BLaER1 treated with 17β-estradiol and CSF1 and Interleukin-3, amounts not matched to agents 10 nM and 100 nM (cell line): Measurements from ENCODE around the gene SMIM36.

ENCODE experiments used
- H3K27ac ChIP-seq, 11 experiments: shearing (Covaris generic); formaldehyde crosslinking; 2 replicates each; pipeline ENCODE4 v1.8.1; 2022
- H3K27me3 ChIP-seq, 11 experiments: shearing (Covaris generic); formaldehyde crosslinking; 2 replicates each; pipeline ENCODE4 v1.8.1; 2022
- H3K36me3 ChIP-seq, 11 experiments: shearing (Covaris generic); formaldehyde crosslinking; 2 replicates each; pipeline ENCODE4 v1.8.1; 2022
- H3K4me1 ChIP-seq, 10 experiments: shearing (Covaris generic); formaldehyde crosslinking; 2 replicates each; pipeline ENCODE4 v1.8.1; 2022
- H3K4me2 ChIP-seq, 11 experiments: shearing (Covaris generic); formaldehyde crosslinking; 2 replicates each; pipeline ENCODE4 v1.8.1; 2022
- H3K4me3 ChIP-seq, 10 experiments: shearing (Covaris generic); formaldehyde crosslinking; 2 replicates each; pipeline ENCODE4 v1.8.1; 2022
- H3K9ac ChIP-seq, 11 experiments: shearing (Covaris generic); formaldehyde crosslinking; 2 replicates each; pipeline ENCODE4 v1.8.1; 2022
- H3K9me3 ChIP-seq, 11 experiments: shearing (Covaris generic); formaldehyde crosslinking; replicated peaks in 1 of 11; 2 replicates each; pipeline ENCODE4 v1.8.1; 2022
- H4K20me1 ChIP-seq, 11 experiments: shearing (Covaris generic); formaldehyde crosslinking; 2 replicates each; pipeline ENCODE4 v1.8.1; 2022
- Cebpa-rat ChIP-seq, 11 experiments: shearing (Covaris generic); IDR thresholded peaks; 2 replicates each; pipeline ENCODE4 v1.8.1; 2022

SMIM36 gene

GRCh38 chr17:55463600-55463999 lies 47.7 kb downstream of the SMIM36 start:
- no peaks in the 10 kb centered on the region for H3K27me3 ChIP-seq
- H3K9ac ChIP-seq, result no peak overlapping the region
- H3K36me3 ChIP-seq, result no peaks in the 10 kb centered on the region
- H3K4me3 ChIP-seq, result no peak overlapping the region
- no peaks in the 10 kb centered on the region for H4K20me1 ChIP-seq
- H3K4me1 ChIP-seq, result peaks cover 37 to 64% (median 48%) of the 10 kb centered on the region in 10 experiments
- H3K9me3 ChIP-seq, result peaks cover 0 to 14% (median 9%) of the 10 kb centered on the region in 11 experiments; a peak in 17 of 22 replicates
- no peak for TF ChIP-seq Cebpa-rat (IDR thresholded peaks at IDR 0.05)
- H3K27ac ChIP-seq, result no peak overlapping the region
- peak overlapping the region; percentile 1 to 55 (median 32); a peak in 15 of 22 replicates for H3K4me2 ChIP-seq

DNA sequence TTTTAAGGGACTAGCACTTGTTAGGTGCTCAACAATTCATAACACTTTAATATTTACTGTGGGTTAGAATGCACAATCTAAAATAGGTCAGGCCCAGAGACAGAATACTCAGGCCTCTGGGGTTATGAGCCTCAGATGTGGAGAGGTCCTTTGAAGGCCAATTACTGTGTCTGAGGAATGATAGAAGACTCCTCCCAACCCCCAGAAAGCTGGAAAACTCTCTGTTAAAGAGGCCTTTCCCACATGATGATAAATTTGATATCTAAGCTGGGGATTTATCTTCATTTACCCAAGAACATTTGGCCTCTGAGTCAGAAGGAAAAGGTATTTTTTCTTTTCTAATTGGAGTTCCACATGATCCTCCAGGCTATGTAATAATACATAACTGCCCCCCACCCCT lies 48.5 kb downstream of the SMIM36 start:
- H3K4me1 ChIP-seq, result peaks cover 34 to 55% (median 48%) of the 10 kb centered on the region in 10 experiments
- no peaks in the 10 kb centered on the region for H4K20me1 ChIP-seq
- H3K4me2 ChIP-seq, result no peak overlapping the region; a peak in 1 of 22 replicates
- peaks cover 0 to 14% (median 11%) of the 10 kb centered on the region in 11 experiments; a peak in 15 of 22 replicates for H3K9me3 ChIP-seq
- no peak overlapping the region for H3K27ac ChIP-seq
- H3K36me3 ChIP-seq, result no peaks in the 10 kb centered on the region
- H3K9ac ChIP-seq, result no peak overlapping the region
- TF ChIP-seq Cebpa-rat (IDR thresholded peaks at IDR 0.05), result no peak
- H3K27me3 ChIP-seq, result no peaks in the 10 kb centered on the region
- no peak overlapping the region for H3K4me3 ChIP-seq

DNA sequence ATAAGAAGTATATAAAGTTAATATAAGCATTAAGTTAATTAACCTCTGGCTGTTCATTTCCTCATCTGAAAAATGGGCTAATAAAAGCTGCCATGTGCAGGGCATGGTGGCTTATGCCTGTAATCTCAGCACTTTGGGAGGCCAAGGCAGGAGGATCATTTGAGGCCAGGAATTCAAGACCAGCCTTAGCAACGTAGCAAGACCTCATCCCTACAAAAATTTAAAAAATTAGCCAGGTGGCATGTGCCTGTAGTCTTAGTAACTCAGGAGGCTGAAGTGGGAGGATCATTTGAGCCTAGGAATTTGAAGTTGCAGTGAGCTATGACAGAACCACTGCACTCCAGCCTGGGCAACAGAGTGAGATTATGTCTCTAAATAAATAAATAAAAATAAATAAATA lies 49.0 kb downstream of the SMIM36 start:
- H3K4me2 ChIP-seq, result no peak overlapping the region; a peak in 1 of 22 replicates
- H3K36me3 ChIP-seq, result no peaks in the 10 kb centered on the region
- peaks cover 0 to 16% (median 15%) of the 10 kb centered on the region in 11 experiments; a peak in 14 of 22 replicates for H3K9me3 ChIP-seq
- H3K9ac ChIP-seq, result no peak overlapping the region
- H3K27ac ChIP-seq, result no peak overlapping the region
- H4K20me1 ChIP-seq, result no peaks in the 10 kb centered on the region
- TF ChIP-seq Cebpa-rat (IDR thresholded peaks at IDR 0.05), result no peak
- H3K27me3 ChIP-seq, result no peaks in the 10 kb centered on the region
- H3K4me1 ChIP-seq, result peaks cover 29 to 50% (median 44%) of the 10 kb centered on the region in 10 experiments
- H3K4me3 ChIP-seq, result no peak overlapping the region

GRCh38 chr17:55458978-55459377 lies 52.3 kb downstream of the SMIM36 start:
- H3K4me3 ChIP-seq, result no peak overlapping the region

DNA sequence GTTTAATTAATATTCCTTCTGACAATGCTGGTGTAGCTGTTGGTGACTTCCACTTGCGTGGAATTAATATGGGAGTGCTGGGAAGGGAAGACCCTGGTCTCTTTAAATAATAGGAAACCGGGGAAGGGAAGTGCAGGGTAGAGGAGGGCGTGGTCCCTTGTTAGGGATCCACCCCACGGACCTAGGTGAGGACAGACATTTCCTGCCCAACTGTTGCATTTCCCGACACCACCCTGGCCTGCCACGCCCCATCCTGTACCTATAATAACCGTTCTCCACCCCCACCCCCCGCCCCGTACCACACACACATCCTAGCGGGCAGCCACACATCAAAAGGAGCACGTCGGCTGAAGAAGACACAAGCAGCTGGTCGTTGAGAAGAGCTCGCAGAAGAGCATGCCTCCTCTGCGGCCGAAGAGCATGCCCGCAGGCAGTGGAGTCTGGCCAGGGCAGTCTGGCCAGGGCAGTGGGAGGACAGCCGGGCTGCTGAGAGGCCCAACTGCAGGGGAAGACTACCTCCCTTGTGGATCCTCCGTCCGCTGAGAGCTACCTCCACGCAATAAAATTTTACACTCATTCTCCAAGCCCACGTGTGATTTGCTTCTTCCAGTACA lies 52.9 kb downstream of the SMIM36 start:
- Histone ChIP-seq H3K27ac (peak overlapping the region in 1 of 11 experiments; percentile 32; a peak in 1 of 22 replicates), H3K9me3 (peaks cover 0 to 20% (median 15%) of the 10 kb centered on the region in 11 experiments; a peak in 15 of 22 replicates), H4K20me1 (no peaks in the 10 kb centered on the region), H3K27me3 (no peaks in the 10 kb centered on the region), H3K4me2 (peak overlapping the region in 5 of 11 experiments; percentile 1 to 39 (median 16); a peak in 4 of 22 replicates), H3K9ac (no peak overlapping the region), H3K36me3 (no peaks in the 10 kb centered on the region), H3K4me3 (no peak overlapping the region), H3K4me1 (peaks cover 2 to 33% (median 11%) of the 10 kb centered on the region in 10 experiments; a peak in 19 of 20 replicates)
- TF ChIP-seq Cebpa-rat (IDR thresholded peaks at IDR 0.05), result no peak

More at GRCh38 chr17:55458978-55459377, 52.3 kb downstream of the SMIM36 start:
- no peak overlapping the region for H3K9ac ChIP-seq
- TF ChIP-seq Cebpa-rat (IDR thresholded peaks at IDR 0.05), result no peak
- peaks cover 8 to 33% (median 16%) of the 10 kb centered on the region in 10 experiments; a peak in 19 of 20 replicates for H3K4me1 ChIP-seq
- no peaks in the 10 kb centered on the region for H3K36me3 ChIP-seq
- peak overlapping the region in 1 of 11 experiments; percentile 32; a peak in 1 of 22 replicates for H3K27ac ChIP-seq
- no peaks in the 10 kb centered on the region for H3K27me3 ChIP-seq
- H3K4me2 ChIP-seq, result peak overlapping the region in 3 of 11 experiments; percentile 16 to 39 (median 35); a peak in 4 of 22 replicates
- H3K9me3 ChIP-seq, result peaks cover 0 to 20% (median 15%) of the 10 kb centered on the region in 11 experiments; a peak in 15 of 22 replicates
- no peaks in the 10 kb centered on the region for H4K20me1 ChIP-seq

- peaks cover 3 to 46% (median 10%) of the 10 kb centered on the region in 10 experiments; a peak in 17 of 20 replicates for H3K4me1 ChIP-seq
- no peak overlapping the region for H3K4me3 ChIP-seq
- peaks cover 0 to 20% (median 15%) of the 10 kb centered on the region in 11 experiments; a peak in 15 of 22 replicates for H3K9me3 ChIP-seq
- H3K27ac ChIP-seq, result no peak overlapping the region
- H3K36me3 ChIP-seq, result no peaks in the 10 kb centered on the region
- H4K20me1 ChIP-seq, result no peaks in the 10 kb centered on the region
- no peak overlapping the region for H3K4me2 ChIP-seq
- no peak for TF ChIP-seq Cebpa-rat (IDR thresholded peaks at IDR 0.05)
- H3K27me3 ChIP-seq, result no peaks in the 10 kb centered on the region
- no peak overlapping the region for H3K9ac ChIP-seq
Observed at GRCh38 chr17:55456307-55457240, 54.7 kb downstream of the SMIM36 start.

- H3K27me3 ChIP-seq, result no peaks in the 10 kb centered on the region
- H3K9me3 ChIP-seq, result peaks cover 0 to 20% (median 15%) of the 10 kb centered on the region in 11 experiments; a peak in 15 of 22 replicates
- no peaks in the 10 kb centered on the region for H3K36me3 ChIP-seq
- H3K4me2 ChIP-seq, result no peak overlapping the region
- H3K4me3 ChIP-seq, result no peak overlapping the region
- no peaks in the 10 kb centered on the region for H4K20me1 ChIP-seq
- H3K4me1 ChIP-seq, result peaks cover 10 to 51% (median 17%) of the 10 kb centered on the region in 10 experiments; a peak in 19 of 20 replicates
- no peak overlapping the region for H3K27ac ChIP-seq
- no peak for TF ChIP-seq Cebpa-rat (IDR thresholded peaks at IDR 0.05)
- no peak overlapping the region for H3K9ac ChIP-seq
Observed at GRCh38 chr17:55454906-55455474, 56.3 kb downstream of the SMIM36 start.

DNA sequence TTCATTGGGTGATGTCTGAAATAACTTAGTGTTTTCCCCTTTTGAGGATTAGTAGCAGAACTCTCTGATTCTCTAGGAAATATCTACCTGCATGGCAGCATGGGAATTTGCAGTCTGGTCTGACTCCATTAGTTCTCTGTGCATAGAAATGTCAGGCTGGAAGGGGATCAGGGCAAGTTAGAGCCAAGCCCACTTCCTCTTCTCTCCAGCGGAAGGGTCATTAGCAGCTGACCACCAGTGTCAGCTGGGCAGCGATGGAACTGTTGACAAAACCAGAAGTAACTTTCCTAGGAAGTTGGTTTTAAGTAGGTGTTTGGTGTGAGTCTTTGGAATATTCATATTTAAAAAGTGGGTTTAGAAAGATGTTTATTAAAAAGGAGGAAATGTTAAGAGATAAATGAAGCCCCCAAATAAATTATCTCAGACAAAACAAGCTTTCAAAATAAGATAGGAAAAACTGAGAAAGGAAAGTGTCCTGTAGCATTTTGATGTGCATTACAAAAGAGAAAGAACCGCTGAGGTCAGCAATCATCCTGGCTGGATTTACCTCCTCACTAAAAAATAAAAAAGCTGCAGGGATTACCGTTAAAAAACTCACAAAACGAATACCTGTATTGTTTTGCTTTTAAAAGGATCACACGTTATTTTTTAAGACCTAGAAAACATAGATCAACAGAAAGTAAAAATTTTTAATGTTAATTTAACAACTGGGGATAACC lies 57.3 kb downstream of the SMIM36 start:
- Histone ChIP-seq H3K4me2 (peak overlapping the region in 3 of 11 experiments; percentile 12 to 62 (median 61); a peak in 5 of 22 replicates), H3K4me3 (no peak overlapping the region), H3K27ac (no peak overlapping the region), H3K4me1 (peaks cover 10 to 47% (median 17%) of the 10 kb centered on the region in 10 experiments; a peak in 19 of 20 replicates), H3K27me3 (no peaks in the 10 kb centered on the region), H3K9me3 (peaks cover 0 to 20% (median 15%) of the 10 kb centered on the region in 11 experiments; a peak in 15 of 22 replicates), H4K20me1 (no peaks in the 10 kb centered on the region), H3K36me3 (no peaks in the 10 kb centered on the region), H3K9ac (no peak overlapping the region)
- no peak for TF ChIP-seq Cebpa-rat (IDR thresholded peaks at IDR 0.05)
